HG02852 (cell line): Measurements from ENCODE around the gene ZCCHC10.
"Not testable (repeated sequence)": the region's sequence is repeated elsewhere in the genome, so short reads cannot be mapped to it uniquely, and the experiment has no call there.

ENCODE experiments used
- ATAC-seq: cut with Tn5 transposase; IDR thresholded peaks from one replicate; pipeline ENCODE4 v1.9.1; 2021; ENCODE audit warnings: mild to moderate bottlenecking, moderate library complexity; ENCODE audit not compliant: unreplicated experiment

ZCCHC10 gene

GRCh38 chr5:132981288-132981687 is 45.1 kb downstream of the ZCCHC10 start:
- no peak for ATAC-seq

GRCh38 chr5:132979976-132980375 is 46.4 kb downstream of the ZCCHC10 start:
- ATAC-seq, result no peak

DNA sequence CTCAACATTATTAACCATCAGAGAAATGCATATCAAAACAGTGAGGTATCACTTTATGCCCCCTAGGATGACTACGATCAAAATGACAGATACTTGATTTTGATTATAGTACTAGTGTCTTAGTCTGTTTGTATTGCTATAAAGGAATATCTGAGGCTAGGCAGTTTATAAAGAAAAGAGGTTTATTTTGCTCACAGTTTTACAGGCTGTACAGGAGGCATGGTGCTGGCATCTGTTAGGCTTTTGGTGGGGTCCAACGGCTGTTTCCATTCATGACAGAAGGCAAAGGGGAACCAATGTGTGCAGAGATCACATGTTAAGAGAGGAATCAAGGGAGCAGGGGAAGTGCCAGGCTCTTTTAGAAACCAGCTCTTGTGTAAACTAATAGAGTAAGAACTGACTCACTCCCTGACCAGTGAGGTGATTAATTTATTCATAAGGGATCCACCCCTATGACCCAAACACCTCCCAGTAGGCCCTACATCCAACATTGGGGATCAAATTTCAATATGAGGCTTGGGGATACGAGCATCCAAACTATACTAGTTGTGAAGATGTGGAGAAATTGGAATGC is 46.9 kb downstream of the ZCCHC10 start:
- ATAC-seq, result no peak

- ATAC-seq, result no peak
Observed at GRCh38 chr5:132976852-132977251, 49.5 kb downstream of the ZCCHC10 start.

- ATAC-seq, result not testable (repeated sequence)
Observed at GRCh38 chr5:132972436-132972828, 53.9 kb downstream of the ZCCHC10 start.

DNA sequence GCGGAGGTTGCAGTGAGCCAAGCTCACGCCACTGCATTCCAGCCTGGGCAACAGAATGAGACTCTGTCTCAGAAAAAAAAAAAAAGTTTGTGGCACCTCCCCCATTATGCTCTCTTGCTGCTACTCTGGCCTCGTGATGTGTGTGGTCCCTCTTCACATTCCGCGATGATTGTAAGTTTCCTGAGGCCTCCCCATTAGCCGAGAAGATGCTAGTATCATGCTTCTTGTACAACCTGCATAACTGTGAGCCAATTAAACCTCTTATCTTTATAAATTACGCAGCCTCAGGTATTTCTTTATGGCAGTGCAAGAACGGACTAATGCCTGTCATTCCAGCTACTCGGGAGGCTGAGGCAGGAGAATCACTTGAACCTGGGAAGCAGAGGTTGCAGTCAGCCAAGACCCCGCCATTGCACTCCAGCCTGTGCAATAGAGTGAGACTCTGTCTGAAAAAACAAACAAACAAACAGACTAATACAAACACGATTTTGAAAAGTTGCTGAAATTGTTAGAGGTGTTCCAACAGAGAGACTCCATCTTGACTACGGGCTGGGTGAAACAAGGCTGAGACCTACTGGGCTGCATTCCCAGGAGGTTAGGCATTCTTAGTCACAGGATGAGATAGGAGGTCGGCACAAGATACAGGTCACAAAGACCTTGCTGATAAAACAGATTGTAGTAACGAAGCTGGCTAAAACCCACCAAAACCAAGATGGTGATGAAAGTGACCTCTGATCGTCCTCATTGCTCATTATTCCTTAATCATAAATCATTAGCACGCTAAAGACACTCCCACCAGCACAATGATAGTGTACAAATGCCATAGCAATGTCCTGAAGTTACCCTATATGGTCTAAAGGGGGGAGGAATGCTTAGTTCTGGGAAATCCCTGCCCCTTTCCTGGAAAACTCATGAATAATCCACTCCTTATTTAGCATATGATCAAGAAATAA is 54.6 kb downstream of the ZCCHC10 start:
- ATAC-seq, result no peak

DNA sequence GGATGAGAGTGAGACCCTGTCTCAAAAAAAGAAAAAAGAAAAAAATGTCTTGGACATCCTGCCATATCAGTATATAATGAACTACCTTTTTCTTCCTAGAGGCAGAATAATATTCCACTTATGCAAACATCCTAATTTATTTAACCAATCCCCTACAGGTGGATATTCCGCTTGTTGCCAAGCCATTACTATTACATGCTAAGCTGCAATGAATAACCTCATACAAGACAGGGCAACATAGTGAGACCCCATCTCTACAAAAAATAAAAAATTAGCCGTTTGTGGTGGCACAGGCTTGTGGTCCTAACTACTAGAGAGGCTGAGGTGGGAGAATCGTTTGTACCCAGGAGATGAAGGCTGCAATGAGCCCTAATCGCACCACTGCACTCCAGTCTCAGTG is 61.2 kb downstream of the ZCCHC10 start:
- ATAC-seq, result no peak

GRCh38 chr5:132963171-132964104 is 62.9 kb downstream of the ZCCHC10 start, which contains the start of gene AFF4:
AFF4 (minus strand) TSS chr5:132963634; CDS start chr5:132937189, 26,445 bp downstream.
- ATAC-seq, result peak; percentile 91

DNA sequence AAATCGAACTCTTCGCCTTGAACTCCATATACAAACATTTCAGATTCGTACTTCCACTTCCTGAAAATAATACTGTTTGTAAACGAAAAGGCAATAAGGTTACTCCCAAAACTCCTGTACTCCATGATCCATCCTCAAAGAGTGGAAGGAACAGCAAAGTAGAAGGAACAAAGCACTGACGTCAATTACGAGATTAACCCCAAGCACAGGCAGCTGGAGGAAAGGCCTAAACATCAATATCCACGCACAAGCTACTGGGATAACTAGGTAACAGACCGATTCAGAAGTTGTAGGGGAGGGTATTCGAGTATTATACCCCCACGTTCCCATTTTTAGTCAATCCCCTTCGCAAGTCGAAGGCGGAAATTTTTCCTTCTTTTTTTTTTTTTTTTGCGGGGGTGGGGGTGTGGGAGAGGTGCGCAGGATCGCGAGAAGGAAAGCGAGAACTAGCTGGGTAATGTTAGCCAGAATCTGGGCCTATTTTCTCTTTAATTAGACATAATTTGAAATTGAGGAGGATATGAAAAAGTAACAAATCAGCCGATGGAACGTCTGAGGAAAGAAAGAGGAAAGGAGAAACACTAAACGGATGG is 63.8 kb downstream of the ZCCHC10 start:
- no peak for ATAC-seq

GRCh38 chr5:132961887-132962286 is 64.5 kb downstream of the ZCCHC10 start:
- ATAC-seq, result no peak

GRCh38 chr5:132961123-132961815 is 65.1 kb downstream of the ZCCHC10 start:
- ATAC-seq, result not testable (repeated sequence)

- ATAC-seq, result not testable (repeated sequence)
Observed at GRCh38 chr5:132956166-132956799, 70.1 kb downstream of the ZCCHC10 start.

GRCh38 chr5:132953710-132954109 is 72.6 kb downstream of the ZCCHC10 start:
- ATAC-seq, result no peak

- ATAC-seq, result no peak
Observed at GRCh38 chr5:132952829-132953228, 73.5 kb downstream of the ZCCHC10 start.

DNA sequence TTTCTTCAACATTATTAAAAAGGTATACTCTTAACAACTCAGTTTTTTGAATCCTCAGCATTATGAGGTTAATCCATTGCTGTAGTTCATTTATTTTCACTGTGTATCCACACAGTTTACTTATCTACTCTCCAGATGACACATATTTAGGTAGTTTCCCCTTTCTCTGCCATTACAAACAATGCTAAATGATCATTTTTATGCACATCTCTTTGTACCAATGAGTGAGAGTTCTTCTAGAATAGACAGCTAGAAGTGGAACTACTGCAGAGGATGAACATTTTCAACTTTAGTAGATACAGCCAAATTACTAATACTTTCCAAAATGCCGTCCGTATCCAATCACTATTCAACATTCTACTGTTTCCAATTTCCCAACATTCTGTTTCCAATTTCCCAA is 74.5 kb downstream of the ZCCHC10 start:
- no peak for ATAC-seq

GRCh38 chr5:132949136-132949535 is 77.2 kb downstream of the ZCCHC10 start:
- ATAC-seq, result no peak

DNA sequence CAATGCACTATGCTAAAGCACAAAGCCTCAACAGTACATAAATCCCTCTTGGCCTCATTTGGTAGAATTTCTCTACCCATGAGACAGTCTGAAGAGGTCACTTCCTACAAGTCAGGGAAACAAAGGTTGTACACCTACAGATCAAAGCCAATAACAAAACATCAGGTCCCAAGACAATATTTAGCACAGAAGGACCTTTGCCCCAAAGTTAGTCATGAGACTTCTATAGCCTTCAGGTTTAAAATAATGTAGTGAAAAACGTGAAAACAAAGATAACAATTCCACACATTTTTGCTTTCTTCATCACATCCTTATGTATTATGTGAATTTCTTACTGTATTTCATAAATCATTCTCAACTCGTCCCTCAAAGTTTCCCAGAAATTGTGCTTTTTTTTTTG is 78.7 kb downstream of the ZCCHC10 start:
- no peak for ATAC-seq
